GM23248 (cell line): ENCODE measurements around the gene GAREM1. TPM values are rescaled to one million over a fixed set of nuclear protein-coding genes. Genes with fewer than 3 reads are reported as not detected.

Experiments used
- DNase-seq: peaks from one replicate; pipeline ENCODE4 v3.0.0-alpha.2; 2015
- H2AFZ ChIP-seq: fragments of 200-600 bp; sonication (generic); 2 replicates; pipeline ENCODE4 v1.6.1; 2016; ENCODE audit warnings: antibody characterized with exemption
- H3F3A ChIP-seq: fragments of 200-600 bp; sonication (generic); 2 replicates; pipeline ENCODE4 v1.6.1; 2016; ENCODE audit warnings: mild to moderate bottlenecking, antibody characterized with exemption, mixed run types; ENCODE audit not compliant: insufficient read depth
- H3K27ac ChIP-seq: fragments of 200-600 bp; sonication (generic); 2 replicates; pipeline ENCODE4 v1.5.1; 2016; ENCODE audit warnings: mild to moderate bottlenecking
- H3K27me3 ChIP-seq: fragments of 200-600 bp; sonication (generic); replicated peaks from 2 replicates; pipeline ENCODE4 v1.6.1; 2016; ENCODE audit warnings: mild to moderate bottlenecking; ENCODE audit not compliant: insufficient read depth
- H3K36me3 ChIP-seq: fragments of 200-600 bp; sonication (generic); 2 replicates; pipeline ENCODE4 v1.6.1; 2016; ENCODE audit warnings: low read depth, mild to moderate bottlenecking
- H3K4me1 ChIP-seq: fragments of 200-600 bp; sonication (generic); 2 replicates; pipeline ENCODE4 v1.6.1; 2016; ENCODE audit warnings: mild to moderate bottlenecking; ENCODE audit not compliant: insufficient read depth
- H3K4me2 ChIP-seq: fragments of 200-600 bp; sonication (generic); one replicate; pipeline ENCODE4 v1.6.1; 2016; ENCODE audit warnings: mild to moderate bottlenecking; ENCODE audit not compliant: unreplicated experiment
- H3K4me3 ChIP-seq: fragments of 200-600 bp; sonication (generic); 2 replicates; pipeline ENCODE4 v1.5.1; 2016; ENCODE audit warnings: mild to moderate bottlenecking
- H3K79me2 ChIP-seq: fragments of 200-600 bp; sonication (generic); 2 replicates; pipeline ENCODE4 v1.6.1; 2016; ENCODE audit warnings: mild to moderate bottlenecking; ENCODE audit not compliant: insufficient read depth
- H3K9ac ChIP-seq: fragments of 200-600 bp; sonication (generic); 2 replicates; pipeline ENCODE4 v1.6.1; 2016; ENCODE audit warnings: mild to moderate bottlenecking
- H3K9me2 ChIP-seq: fragments of 200-600 bp; sonication (generic); 2 replicates; pipeline ENCODE4 v1.6.1; 2016; ENCODE audit warnings: mixed run types, mild to moderate bottlenecking, moderate library complexity; ENCODE audit not compliant: insufficient read depth
- H3K9me3 ChIP-seq: fragments of 200-600 bp; sonication (generic); one replicate; pipeline ENCODE4 v1.6.1; 2017; ENCODE audit warnings: low read depth
- H4K20me1 ChIP-seq: fragments of 200-600 bp; sonication (generic); 2 replicates; pipeline ENCODE4 v1.6.0; 2016; ENCODE audit not compliant: insufficient read depth
- EZH2 ChIP-seq: fragments of 200-600 bp; sonication (generic); IDR thresholded peaks from 2 replicates; pipeline ENCODE4 v1.6.1; 2018; ENCODE audit warnings: antibody characterized with exemption, mild to moderate bottlenecking; ENCODE audit not compliant: insufficient read depth, poor library complexity, severe bottlenecking
- EZH2phosphoT487 ChIP-seq: fragments of 200-600 bp; sonication (generic); IDR thresholded peaks from 2 replicates; pipeline ENCODE4 v1.6.1; 2018; ENCODE audit warnings: antibody characterized with exemption, moderate library complexity, mild to moderate bottlenecking, low read depth; ENCODE audit not compliant: insufficient read depth
- WGBS, 2 experiments: methylation state at CpG; one replicate each; pipeline ENCODE4 v1.1.6; 2015 to 2017; ENCODE audit warnings: low lambda C conversion rate in 2 of 2, low coverage in 1 of 2; ENCODE audit errors: missing lambda C conversion rate in 2 of 2; 5-methylcytosine and 5-hydroxymethylcytosine counted together
- in situ Hi-C: fragments of 300-500 bp; cut with MboI; formaldehyde crosslinking; loops from 2 replicates; pipeline ENCODE4 v1.15.0; 2020
- polyA plus RNA-seq: library from polyadenylated mRNA; unstranded; fragments of >200 nt; fragmentation: Nextera tagmentation; extraction: Ambion mirVana; gene quantifications from 2 replicates; pipeline ENCODE4 v1.2.1, GENCODE V29; 2016
- small RNA-seq: library from RNA; depleted of rRNA; stranded (forward); fragments of <200 nt; gene quantifications from one replicate; pipeline ENCODE3, GENCODE V24; 2014; ENCODE audit warnings: low read depth, low replicate concordance
- total RNA-seq: library from RNA; depleted of rRNA; stranded (reverse); fragments of >200 nt; shearing (Covaris generic); gene quantifications from 2 replicates; pipeline ENCODE4 v1.2.3, GENCODE V29; 2014

The GAREM1 gene
- total and polyA plus RNA-seq, 2 experiments from 2014 or later: 0.30 to 1.2 TPM

DNA sequence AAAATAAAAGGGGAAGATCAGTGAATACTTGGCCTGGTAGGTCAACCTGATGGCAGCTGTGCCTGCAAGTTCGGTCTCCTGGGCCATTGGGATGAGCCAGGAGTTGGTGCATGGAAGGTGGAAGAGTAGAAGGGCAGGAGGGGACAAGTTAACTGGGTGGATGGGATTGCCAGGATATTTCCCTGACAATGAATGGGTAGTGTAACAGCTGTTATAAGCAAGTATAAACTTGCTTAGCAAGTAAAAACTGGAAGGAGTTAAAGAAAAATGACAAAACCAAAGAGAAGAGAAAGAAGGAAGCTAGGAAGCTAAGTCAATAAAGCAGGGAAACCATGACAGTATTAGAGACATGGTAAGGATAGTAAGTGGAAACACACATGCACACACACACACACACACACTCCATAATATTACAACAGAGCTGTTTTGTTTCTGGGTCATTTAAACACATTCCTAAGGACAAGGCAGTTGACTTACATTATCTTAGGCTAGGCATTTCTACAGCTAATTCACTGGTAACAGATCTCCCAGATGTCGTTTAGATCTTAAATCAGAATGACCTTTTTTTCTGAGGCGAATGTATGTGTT lies 251.2 kb downstream of the GAREM1 start:
- Histone ChIP-seq H3F3A (no peaks in the 10 kb centered on the region), H3K36me3 (no peaks in the 10 kb centered on the region), H2AFZ (no peak overlapping the region), H3K27me3 (no peaks in the 10 kb centered on the region), H3K4me1 (no peaks in the 10 kb centered on the region), H3K9me2 (no peaks in the 10 kb centered on the region), H3K9ac (no peak overlapping the region), H3K27ac (no peak overlapping the region), H4K20me1 (no peaks in the 10 kb centered on the region), H3K79me2 (no peaks in the 10 kb centered on the region), H3K4me2 (no peak overlapping the region), H3K9me3 (no peaks in the 10 kb centered on the region), H3K4me3 (no peak overlapping the region)
- 31 to 32% methylated on average over 3 of the region's 3 CpGs for WGBS, 2 experiments
- TF ChIP-seq EZH2 (no peak), EZH2phosphoT487 (no peak)
- in situ Hi-C loops: no loop called here
- DNase-seq: no peak

DNA sequence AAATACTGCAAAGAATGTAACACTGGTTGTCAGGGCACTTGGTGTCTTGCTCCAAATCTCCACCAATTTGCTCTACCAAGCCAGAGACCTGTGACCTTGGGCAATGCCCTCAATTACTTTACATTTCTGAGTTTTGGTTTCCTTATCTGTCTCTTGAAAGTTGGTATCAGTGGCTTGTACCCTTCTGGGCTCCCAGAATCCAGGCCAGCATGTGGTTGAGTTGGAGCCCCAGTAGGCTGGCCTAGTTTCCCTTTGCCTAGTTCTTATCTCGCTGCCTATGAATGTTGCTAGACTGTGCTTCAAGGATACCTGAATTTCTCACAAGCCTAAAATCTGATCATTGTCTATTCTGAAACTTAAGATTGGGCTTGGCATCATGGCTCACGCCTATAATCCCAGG lies 254.3 kb downstream of the GAREM1 start:
- Histone ChIP-seq H3K27ac (no peak overlapping the region), H3K27me3 (no peaks in the 10 kb centered on the region), H3K4me1 (no peaks in the 10 kb centered on the region), H4K20me1 (no peaks in the 10 kb centered on the region), H3K9me2 (no peaks in the 10 kb centered on the region), H3K4me3 (no peak overlapping the region), H3F3A (no peaks in the 10 kb centered on the region), H3K9ac (no peak overlapping the region), H3K4me2 (no peak overlapping the region), H3K36me3 (no peaks in the 10 kb centered on the region), H2AFZ (no peak overlapping the region), H3K9me3 (no peaks in the 10 kb centered on the region), H3K79me2 (no peaks in the 10 kb centered on the region)
- DNase-seq: no peak
- TF ChIP-seq EZH2phosphoT487 (no peak), EZH2 (no peak)
- in situ Hi-C loops: no loop called here
- WGBS, 2 experiments: 46 to 50% methylated on average over 2 of the region's 2 CpGs

DNA sequence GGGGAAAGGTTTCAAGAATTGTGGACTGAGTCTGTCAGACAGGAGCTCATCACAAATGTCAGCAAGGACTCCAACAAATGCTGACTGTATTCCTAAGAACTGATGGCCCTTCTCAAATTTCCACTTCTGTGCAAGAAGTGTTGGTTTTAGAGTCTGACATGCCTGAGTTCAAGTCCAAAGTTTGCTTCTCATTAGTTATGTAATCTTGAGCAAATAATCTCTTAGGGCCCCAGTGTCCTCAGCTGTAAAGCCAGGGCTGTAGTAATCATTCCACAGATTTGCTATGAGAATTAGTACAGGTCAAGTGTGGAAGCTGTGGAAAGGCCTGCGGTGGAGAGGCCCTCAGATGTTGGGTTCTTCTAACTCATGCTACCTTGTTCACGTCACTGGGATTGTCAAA lies 257.0 kb downstream of the GAREM1 start:
- no peaks in the 10 kb centered on the region for H3K27me3 ChIP-seq

More for the DNA sequence above, 257.0 kb downstream of the GAREM1 start:
- Histone ChIP-seq H4K20me1 (no peaks in the 10 kb centered on the region), H3K4me3 (no peak overlapping the region), H3K27ac (no peak overlapping the region), H3K9me3 (no peaks in the 10 kb centered on the region), H3K4me2 (no peak overlapping the region), H3K36me3 (no peaks in the 10 kb centered on the region), H2AFZ (no peak overlapping the region), H3F3A (no peaks in the 10 kb centered on the region), H3K4me1 (no peaks in the 10 kb centered on the region), H3K79me2 (no peaks in the 10 kb centered on the region), H3K9ac (no peak overlapping the region), H3K9me2 (no peaks in the 10 kb centered on the region)
- 43 to 45% methylated on average over 2 of the region's 2 CpGs for WGBS, 2 experiments
- TF ChIP-seq EZH2 (no peak), EZH2phosphoT487 (no peak)
- in situ Hi-C loops: no loop called here
- DNase-seq: no peak

Small RNA genes within 50 kb of the gene (small RNA-seq; reads per million reads assigned to genes)
- gene RF00019: not detected
